Measurements from ENCODE around the gene LCN2. TPM values are rescaled to one million over a fixed set of nuclear protein-coding genes. Genes with fewer than 3 reads are reported as not detected.

LCN2 gene
- total RNA-seq, 1 donor from 2014 or later = not detected

- no peak for DNase-seq (ENCODE audit: extremely low read depth, low read depth, low spot score)
These were observed 41.5 kb downstream of the LCN2 start for GRCh38 chr9:128190516-128191405.

DNA sequence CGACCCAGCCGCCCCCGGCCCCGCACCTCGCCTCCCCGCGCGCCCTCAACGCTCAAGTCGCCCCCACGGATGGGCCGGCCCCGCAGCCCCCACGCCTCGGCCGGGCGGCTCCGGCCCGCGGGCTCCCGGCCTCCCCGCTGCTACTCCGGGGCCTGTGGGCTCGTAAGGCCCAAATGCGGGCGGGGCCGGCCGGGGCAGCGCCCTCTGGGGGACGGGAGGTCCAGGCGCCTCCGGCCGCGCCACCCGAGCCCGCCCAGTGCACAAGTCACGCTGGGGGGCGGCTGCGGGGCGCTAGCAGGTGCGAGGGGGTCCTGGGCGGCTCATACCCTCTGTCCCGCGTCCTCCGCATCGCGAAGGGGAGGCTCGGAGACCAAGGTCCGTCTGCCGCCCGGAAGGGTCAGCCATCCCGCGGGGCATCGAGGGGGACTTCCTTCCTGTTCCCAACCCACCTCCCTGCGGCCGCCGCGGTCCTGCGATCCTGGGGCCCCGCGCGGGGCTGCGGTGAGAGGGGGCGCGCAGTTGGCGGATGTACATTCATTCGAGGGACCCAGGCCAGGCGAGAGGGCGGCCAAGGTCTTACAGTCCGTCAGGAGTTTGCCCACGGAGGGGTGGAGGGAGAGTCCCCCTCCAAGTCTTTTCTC lies 42.3 kb downstream of the LCN2 start, which contains the start of gene CIZ1:
Gene CIZ1, minus strand, starts transcription at position 167 of the 641 bp plus-strand sequence. CDS start 715 bp downstream, outside the sequence.
- no peak for DNase-seq (ENCODE audit: extremely low read depth, low read depth, low spot score)

GRCh38 chr9:128192601-128193371 lies 43.5 kb downstream of the LCN2 start:
- DNase-seq (ENCODE audit: extremely low read depth, low read depth, low spot score) = no peak

- no peak for DNase-seq (ENCODE audit: extremely low read depth, low read depth, low spot score)
These were observed 44.3 kb downstream of the LCN2 start for GRCh38 chr9:128193469-128194096.

- DNase-seq (ENCODE audit: extremely low read depth, low read depth, low spot score) = no peak
These were observed 52.5 kb downstream of the LCN2 start for GRCh38 chr9:128201441-128202369.

- no peak for DNase-seq (ENCODE audit: extremely low read depth, low read depth, low spot score)
These were observed 53.4 kb downstream of the LCN2 start for GRCh38 chr9:128202648-128203023.

Other genes with a start within 250 kb of the LCN2 start
- 70.4 and 72.0 TPM in 2 replicates for gene ST6GALNAC6, start 249.8 kb upstream of the LCN2 start, total RNA-seq
- gene ST6GALNAC4, start 232.4 kb upstream of the LCN2 start, total RNA-seq = 59.7 and 80.3 TPM in 2 replicates
- 3.0 and 3.9 TPM in 2 replicates for gene PIP5KL1, start 218.7 kb upstream of the LCN2 start, total RNA-seq
- 19.7 and 28.6 TPM in 2 replicates for gene DPM2, start 211.6 kb upstream of the LCN2 start, total RNA-seq
- 29.6 TPM in 2 replicates for gene EEIG1, start 168.5 kb upstream of the LCN2 start, total RNA-seq
- 6.8 and 8.4 TPM in 2 replicates for gene NAIF1, start 82.1 kb upstream of the LCN2 start, total RNA-seq
- gene SLC25A25, start 81.2 kb upstream of the LCN2 start, total RNA-seq = 16.1 and 24.1 TPM in 2 replicates
- gene PTGES2, start 21.7 kb upstream of the LCN2 start, total RNA-seq = 63.4 and 68.6 TPM in 2 replicates
- 274 and 308 TPM in 2 replicates for gene BBLN, start 10.8 kb downstream of the LCN2 start, total RNA-seq
- gene CIZ1, start 42.1 kb downstream of the LCN2 start, total RNA-seq = 68.1 and 69.4 TPM in 2 replicates
- gene DNM1, start 53.9 kb downstream of the LCN2 start, total RNA-seq = 2.7 and 7.9 TPM in 2 replicates
- gene GOLGA2, start 126.6 kb downstream of the LCN2 start, total RNA-seq = 62.4 and 138 TPM in 2 replicates
- gene SWI5, start 126.8 kb downstream of the LCN2 start, total RNA-seq = 28.4 and 37.8 TPM in 2 replicates
- gene TRUB2, start 173.0 kb downstream of the LCN2 start, total RNA-seq = 11.3 and 13.5 TPM in 2 replicates
- gene COQ4, start 173.4 kb downstream of the LCN2 start, total RNA-seq = 50.3 and 56.0 TPM in 2 replicates
- gene SLC27A4, start 191.1 kb downstream of the LCN2 start, total RNA-seq = 42.7 and 45.1 TPM in 2 replicates
- 41.9 and 45.1 TPM in 2 replicates for gene URM1, start 221.9 kb downstream of the LCN2 start, total RNA-seq